GM19035 (cell line): ENCODE results near the gene KLHL8.

ENCODE experiments used
- ATAC-seq: cut with Tn5 transposase; IDR thresholded peaks from one replicate; pipeline ENCODE4 v1.9.1; 2021; ENCODE audit not compliant: unreplicated experiment

The KLHL8 gene

GRCh38 chr4:87126056-87126455 lies 94.4 kb downstream of the KLHL8 start:
- no peak for ATAC-seq

DNA sequence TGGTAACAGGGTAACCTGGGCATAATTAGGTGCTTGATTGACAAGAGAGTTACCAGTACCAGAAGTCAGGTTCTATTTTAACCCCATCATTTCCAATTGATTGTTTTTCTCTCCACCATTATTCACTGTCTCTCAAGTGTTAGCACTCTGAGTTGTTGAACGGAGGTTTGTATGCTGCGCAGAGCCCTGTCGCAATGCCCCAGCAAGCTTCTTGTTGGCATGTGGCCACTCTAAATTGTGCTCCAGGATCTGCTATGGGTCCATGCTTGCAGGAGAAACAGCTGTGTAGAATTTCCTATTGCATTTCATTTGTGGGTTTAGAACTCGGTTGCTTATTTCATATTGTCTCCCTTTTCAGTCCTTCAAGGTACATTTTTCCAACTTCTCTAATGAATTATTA lies 98.2 kb downstream of the KLHL8 start:
- ATAC-seq = no peak

GRCh38 chr4:87121341-87122065 lies 98.9 kb downstream of the KLHL8 start:
- no peak for ATAC-seq

- no peak for ATAC-seq
These were observed 99.8 kb downstream of the KLHL8 start for GRCh38 chr4:87120411-87121162.

DNA sequence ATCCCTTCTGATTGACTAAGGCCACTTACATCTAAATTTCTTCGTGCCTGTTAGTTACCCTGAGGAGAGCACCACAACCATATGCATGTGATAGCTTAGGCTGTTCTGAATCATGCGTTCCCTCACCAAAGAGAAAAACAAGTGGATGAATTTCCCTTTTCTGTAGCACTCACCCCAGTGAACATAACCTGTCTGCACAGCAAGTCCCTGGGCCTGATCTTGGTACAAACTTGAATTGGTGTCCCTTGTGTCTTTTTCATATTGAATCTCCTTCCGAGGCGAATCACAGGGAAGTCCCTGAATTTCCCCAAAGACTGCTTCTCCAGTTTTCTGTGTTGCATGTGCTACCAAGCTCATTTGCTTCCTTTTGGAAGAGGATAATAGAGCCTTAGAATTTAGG lies 100.4 kb downstream of the KLHL8 start:
- no peak for ATAC-seq

DNA sequence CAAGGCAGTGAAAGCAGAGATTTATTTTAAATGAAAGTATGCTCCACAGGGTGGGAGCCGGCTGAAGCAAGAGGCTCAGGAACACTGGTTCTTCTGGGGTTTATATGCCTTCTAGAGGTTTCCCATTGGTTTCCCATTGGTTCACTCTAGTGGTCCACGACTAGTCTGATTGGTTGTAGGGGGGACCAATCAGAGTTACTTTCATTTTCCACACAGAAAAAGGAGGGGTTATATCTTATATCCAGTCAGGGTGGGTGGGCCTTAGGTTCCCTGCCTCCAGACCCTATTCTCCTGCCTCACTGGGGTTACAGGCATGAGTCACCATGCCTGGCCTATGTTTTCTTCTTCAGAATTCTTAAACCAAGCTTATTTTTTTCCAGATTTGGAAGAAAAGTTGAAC lies 101.6 kb downstream of the KLHL8 start:
- ATAC-seq = no peak

GRCh38 chr4:87118421-87118820 lies 102.0 kb downstream of the KLHL8 start:
- no peak for ATAC-seq

DNA sequence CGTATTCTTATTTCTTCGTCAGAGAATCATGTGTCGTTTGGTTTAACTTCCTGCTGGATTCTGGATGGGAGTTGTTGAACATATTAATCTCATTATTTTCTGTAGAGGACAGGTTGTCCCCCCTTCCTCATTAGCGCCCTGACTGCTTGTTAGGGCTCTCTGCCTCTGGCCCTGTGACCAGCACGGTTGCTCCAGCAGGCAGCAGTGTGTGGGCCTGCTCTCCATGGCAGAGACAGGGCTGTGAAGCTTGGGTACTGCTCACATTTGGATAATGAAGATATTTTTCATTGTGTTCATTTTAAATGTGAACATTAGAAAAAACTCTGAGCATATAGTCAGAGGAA lies 102.7 kb downstream of the KLHL8 start:
- ATAC-seq = no peak

DNA sequence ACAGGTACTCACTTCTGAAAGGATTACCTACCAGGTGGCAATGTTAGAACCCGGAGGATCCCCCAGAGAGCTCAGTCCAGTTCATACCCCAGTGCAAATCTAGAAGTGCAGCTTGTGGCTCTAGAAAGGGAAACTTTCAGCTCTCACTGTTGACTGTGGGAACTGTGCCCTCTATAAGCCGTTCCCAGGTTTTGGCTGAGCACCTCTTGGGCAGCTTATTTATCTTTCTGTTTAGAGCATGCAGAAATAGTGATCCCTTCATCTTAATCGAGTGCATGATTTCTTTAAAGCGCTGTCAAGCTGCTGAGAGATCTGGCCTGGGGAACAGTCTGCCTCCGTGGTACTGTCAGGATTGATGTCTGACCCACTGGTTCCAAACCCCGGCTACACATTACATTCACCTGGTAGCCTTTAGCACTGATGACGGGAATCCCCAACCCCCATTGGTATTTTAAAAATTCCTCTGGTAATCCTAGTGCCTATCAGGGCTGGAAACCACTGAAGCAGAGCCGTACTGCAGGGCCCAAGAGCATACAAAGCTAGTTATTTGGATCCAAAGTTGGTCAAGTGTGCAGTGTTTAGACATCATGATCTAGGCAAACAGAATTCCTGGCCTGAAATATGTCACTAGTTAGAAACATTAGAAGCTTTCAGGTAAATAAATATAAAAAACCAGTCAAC lies 103.2 kb downstream of the KLHL8 start:
- ATAC-seq = no peak

DNA sequence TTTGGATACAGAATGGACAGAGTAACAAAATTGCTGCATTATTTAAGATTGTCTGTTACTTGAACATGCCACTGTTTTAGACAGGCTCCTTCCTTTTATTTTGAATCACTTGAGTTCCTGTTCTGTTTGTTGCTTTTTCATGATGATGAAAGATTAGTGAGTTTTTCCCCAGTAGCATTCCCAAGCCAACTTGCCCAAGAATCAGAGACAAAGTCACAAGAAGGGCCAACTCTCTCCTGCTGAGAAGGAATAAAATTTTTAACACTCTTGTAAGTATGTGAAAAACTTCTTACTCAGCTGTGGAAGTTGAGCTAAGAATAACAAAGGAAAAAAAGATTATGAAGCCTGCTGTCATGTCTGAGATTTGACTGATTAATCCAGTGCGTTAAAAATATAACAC lies 104.2 kb downstream of the KLHL8 start:
- no peak for ATAC-seq

- no peak for ATAC-seq
These were observed 106.0 kb downstream of the KLHL8 start for GRCh38 chr4:87114245-87115062.

GRCh38 chr4:87112063-87112462 lies 108.4 kb downstream of the KLHL8 start:
- no peak for ATAC-seq
